NCI-H1436 (cell line): ENCODE data around the gene HDAC4.
A peak's percentile ranks its signal among the peaks of the same experiment; 100 is the strongest.

Experiments used
- DNase-seq: peaks from one replicate; lab custom pipeline; 2025; lab: John Stamatoyannopoulos, UW

The HDAC4 gene

DNA sequence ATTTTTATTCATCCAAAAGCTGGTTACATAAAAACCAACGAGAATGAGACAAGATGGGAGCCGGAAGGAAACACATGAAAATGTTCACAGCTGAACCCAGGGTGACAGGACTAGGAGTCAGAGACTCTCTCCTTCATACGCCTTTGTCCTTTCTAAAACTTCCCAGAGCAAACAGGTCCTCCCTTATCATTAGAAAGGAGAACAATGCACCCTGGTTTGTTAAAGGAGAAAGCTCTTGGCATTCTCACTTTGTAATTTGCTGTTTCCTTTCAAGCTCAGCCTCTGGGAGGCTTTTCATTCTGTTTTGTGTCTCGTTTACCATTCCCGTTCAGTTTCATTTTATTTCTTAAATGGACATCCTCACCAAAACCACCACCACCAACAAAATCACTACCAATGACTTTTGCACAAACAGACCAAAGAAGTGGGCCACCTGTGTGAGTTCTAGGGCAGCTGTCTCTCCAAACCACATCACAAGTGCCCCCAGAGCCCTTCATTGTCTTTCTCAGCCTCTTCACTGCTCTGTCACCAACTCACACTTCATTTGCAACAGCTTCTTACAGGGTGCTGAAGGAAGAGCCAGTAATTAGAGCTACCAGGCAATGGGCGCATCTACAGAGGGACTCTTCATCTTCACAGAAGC, 105.3 kb downstream of the HDAC4 start:
- DNase-seq: no peak

DNA sequence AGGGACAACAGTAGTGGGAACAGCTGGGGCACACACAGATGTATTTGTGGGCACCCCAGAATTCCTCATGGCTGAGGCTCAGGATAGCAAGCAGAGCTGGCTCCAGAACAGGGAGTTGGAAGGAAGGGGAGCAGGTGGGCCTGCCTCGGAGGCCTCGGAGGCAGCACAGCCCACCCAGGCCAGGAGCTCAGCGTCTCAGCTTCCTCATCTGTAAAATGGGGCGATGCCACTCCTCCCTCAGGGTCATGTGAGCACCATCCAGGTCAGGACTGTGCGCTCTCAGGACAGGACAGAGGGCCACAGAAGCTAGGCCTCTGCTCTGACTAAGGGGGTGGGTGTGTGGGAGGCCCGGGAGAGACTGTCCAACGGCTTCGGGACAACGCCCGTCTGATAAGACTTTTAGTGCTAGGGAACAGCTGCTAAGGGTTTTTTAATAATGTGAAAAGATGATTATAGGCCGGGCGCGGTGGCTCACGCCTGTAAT, 106.2 kb downstream of the HDAC4 start:
- DNase-seq: no peak

DNA sequence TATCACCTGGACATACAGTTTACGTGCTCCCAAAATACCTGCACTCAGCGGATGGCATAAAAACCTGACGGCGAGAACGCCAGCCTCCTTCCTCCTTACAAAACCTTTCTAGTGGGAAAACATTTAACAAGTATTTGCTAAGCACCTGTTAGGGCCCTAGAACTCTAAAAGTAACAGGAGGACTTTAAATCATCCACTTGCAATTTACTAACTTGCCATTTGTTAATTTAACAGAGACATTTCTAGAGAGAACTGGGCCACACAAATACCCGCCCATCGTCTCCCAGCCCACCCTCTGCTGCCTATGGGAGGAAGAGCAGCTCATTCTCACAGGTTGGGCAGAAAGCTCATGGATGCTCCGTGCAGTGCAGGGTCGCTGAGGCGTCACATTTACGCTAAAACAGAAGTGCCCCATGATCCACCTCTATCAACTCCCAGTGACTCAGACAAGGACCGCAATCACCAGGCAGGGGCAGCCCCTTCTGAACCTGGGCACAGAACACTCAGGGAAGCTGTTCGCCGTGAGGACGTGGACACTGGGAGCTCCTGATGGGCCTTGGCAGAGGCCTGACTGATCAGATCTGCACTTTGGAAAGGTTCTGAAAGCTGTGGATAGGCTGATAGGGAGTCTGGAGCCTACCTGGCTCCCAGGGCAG, 106.9 kb downstream of the HDAC4 start:
- no peak for DNase-seq

- no peak for DNase-seq
These were observed 107.7 kb downstream of the HDAC4 start for GRCh38 chr2:239292959-239293774.

GRCh38 chr2:239292531-239292930, 108.3 kb downstream of the HDAC4 start:
- no peak for DNase-seq

DNA sequence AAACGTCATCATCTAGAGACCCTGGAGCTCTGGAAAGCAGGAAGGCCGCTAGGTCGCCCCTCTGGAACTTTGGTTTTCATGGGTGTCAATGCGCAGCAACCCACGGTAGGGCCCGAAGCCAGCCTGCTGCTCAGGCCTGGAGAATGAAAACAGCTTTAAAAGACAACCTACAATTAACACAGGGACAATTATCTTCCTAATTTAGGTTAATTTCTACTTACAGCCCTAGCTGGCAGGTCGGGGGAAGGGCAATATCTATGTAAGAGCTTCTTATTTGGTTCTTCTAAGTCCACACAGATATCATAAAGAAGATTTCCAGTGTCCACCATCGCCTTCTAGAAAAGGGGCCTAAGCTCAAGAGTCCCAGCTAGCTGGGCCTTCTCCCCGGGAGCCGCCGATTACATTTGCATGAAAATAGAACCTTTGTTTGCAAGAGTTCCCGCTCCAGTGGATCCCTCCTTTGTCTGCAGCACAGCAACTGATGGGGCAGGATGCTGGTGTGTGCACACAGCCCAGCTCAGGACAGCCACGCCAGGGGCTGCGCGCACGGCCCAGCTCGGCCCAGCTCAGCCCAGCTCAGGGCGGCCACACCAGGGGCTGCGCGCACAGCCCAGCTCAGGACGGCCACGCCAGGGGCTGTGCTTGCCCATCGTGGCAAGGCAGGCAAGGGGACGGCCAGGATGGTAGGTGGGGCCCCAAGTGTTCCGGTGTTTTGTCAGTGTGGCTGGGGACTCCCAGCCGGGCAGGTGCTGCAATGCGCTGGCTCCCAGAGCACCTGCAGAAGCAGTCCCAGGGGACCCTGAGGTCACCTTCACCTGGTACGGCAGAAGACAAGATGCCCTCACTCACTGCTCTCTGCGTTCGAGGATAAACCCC, 109.1 kb downstream of the HDAC4 start:
- peak; percentile 89 for DNase-seq

- peak; percentile 66 for DNase-seq
These were observed 110.0 kb downstream of the HDAC4 start for GRCh38 chr2:239290618-239291474.

DNA sequence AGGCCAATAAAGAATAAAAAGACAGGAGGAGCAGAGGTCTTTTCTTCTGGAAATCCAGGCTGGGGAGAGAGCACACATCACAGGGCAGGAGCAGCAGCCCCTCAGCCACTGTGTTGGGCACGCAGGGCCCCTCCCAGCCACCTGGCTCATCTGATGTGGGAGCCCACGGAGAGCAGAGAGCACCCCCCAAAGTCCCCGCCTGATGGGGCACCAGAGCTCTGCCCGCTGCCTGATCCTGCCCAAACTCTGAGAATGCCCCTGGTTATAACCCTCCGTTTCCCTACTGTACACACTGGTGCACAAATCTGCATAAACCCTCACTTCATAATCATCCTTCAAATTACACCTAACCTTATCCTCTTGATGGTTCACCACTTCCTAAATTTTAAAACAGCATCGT, 111.3 kb downstream of the HDAC4 start:
- no peak for DNase-seq

DNA sequence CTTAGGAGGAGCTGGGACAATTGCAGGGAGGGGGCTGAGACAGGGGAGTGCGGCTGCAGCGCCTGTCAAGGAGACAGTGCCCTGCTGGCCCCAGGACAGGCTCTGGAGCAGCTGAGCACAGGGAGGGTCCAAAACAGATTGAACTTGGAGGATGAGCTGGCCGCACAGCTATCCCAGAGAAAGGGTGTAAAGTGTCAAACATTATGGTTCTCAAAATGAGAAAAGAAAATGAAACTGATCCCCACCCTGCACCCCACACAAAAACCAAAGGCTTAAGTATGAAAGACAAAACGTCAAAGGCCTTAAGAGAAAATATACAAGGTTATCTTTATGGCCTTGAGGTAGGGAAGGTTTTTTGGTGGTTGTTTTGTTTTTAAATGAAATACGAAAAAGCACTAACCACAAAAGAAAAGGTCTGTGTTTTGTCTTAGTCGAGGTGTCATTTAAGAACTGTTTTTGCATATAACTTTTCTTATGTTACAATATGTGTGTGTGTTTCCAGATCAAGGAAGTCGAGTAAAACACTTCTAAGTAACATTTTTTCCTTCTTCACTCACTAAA, 111.8 kb downstream of the HDAC4 start:
- no peak for DNase-seq

GRCh38 chr2:239288237-239288636, 112.6 kb downstream of the HDAC4 start:
- DNase-seq: no peak

DNA sequence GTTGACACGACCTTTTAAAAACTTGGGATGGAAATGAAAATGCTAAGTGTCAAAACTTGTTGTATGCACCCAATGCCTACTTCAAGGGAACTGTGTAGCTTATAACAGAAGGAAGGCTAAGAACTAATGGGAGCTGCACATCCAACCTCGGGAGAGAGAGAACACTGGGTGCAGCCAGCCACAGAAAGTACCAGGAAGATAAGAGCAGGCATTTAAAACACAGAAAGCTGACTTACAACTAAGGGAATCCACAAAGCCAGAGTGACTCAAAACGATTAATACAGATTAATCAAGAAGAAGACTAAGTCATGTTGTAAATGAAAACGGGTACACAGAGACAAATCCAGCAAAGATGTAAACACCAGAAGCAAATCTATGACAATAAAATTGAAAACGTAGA, 113.4 kb downstream of the HDAC4 start:
- DNase-seq: no peak

- no peak for DNase-seq
These were observed 113.9 kb downstream of the HDAC4 start for GRCh38 chr2:239286901-239287300.

DNA sequence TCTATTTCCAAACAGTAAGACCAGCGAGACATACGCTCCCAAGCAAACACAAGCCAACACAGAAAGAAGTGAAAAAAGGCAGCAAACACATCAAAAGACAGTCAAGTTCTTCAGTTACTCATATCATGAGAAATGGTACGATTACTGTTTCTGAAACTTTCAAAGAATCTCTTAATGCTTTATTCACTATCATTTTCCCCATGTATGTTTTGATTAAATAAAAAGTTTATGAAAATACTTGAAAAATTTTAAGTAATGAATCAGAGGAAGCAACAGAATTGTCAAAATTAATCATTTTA, 114.9 kb downstream of the HDAC4 start:
- no peak for DNase-seq

DNA sequence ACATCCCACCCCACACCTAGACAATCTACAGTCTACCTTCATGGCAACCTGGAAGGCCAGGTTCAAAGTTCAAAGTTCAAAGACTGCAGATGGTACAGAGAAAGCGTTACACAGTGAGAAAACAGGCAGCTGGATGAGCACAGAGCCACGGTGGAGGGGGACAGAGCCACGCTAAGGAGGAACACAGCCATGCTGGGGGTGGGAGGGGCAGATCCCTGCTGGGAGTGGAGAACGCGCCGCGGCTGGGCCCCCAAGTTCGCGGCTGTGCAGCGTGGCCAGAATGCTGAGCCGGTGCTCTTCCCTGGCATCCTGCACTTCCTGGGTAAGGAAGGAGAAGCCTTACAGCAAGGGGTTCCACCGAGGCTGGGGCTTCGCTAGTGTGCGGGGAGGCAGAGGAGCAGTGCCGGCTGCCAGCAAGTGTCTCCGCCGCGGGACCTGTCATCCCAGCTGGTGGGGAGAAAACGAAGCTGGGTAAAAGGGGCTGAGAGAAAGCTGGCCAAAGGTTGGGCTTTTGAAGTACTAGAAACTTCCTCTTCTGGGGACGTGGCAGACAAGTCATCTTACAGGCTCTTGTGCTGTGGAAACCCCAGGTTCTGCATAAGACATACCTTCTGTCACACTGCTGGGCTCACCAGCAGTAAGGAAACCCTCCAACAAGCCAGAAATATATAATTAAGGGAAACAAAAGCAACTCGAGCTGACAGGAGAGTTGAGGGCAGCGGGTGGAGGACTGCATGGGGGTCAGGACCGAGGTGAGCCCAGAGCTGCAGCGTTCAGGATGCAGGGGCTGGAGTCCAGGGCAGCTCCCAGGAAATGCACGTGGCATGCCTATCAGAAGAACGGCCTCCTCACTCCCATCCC, 115.5 kb downstream of the HDAC4 start:
- no peak for DNase-seq

DNA sequence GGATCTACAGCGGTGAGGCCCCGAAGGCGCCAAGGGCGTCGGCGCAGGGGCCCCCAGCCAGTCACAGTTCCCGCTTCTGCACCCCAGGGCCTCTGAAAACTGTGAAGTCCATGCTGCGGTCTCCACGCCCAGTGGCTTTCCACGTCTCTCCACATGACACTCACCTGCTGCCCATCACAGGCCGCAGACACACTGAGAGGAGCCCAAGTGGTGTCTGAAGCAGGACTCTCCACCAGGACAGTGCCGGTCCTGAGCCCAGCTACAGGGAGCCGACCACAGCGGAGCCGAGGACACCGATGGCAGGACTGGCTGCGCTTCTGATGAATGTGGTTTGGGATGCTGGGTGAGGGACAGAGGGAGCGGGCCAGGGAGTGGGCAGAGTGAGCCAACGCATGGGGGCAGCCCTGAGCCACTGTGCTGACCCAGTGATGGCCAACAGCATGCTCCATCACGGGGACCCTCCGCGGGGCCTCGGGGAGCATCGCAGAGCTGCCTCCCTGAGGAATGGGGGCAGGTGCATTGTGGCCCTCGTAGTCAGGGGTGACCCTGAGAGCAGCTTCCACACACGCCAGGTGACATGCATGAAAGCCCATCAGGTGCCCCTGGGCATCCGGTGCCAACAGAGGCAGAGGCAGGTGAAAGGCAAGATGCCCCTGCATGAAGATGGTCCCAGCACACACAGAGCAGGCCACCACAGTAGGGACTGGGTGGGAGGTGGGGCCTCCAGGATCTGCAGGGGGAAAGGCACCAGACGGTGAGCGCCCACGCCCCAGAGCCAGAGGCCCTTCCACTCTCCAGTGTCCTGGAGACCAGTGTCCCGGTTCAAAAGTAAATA, 116.6 kb downstream of the HDAC4 start:
- no peak for DNase-seq

DNA sequence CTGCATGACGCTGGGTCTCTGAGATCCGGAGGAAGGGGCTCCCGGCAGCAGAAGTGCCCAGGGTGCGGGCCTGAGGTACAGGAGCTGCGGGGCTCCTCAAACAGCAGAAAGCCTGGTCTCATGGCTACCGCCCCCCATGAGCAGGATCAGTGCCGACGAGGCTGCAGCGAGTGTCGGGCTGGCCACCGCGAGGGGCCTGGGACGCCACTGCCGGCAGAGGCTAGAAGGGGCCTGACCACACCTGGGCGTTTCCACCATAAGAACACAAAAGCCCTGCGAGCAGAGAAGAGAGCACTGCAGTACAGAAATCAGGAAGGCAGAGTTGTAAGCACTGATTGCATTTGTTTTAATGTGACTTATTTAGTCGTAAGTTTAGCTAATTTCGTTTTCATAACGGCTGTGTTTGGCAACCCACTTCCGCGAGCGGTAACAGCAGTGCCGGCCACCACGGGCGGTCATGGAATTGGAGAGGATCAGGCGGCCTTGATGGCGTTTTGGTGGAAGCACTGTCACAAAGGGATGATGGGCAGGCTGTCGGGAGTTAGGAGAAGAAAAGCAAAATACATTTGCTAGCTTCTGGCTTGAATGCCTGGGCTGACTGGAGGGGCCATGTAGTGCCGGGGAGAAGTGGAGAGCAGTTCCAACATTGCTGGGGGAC, 117.4 kb downstream of the HDAC4 start:
- DNase-seq: no peak

- no peak for DNase-seq
These were observed 118.2 kb downstream of the HDAC4 start for GRCh38 chr2:239282448-239283287.
